Mesenchymal stem cell (in vitro differentiated cells and primary cell): ENCODE measurements around the gene KIF23.
A peak's percentile ranks its signal among the peaks of the same experiment; 100 is the strongest.

Experiments used
- DNase-seq: peaks from one replicate; pipeline ENCODE4 v3.0.0-alpha.2; 2013
- H2AFZ ChIP-seq: one replicate; pipeline ENCODE4 v1.6.1; 2013; ENCODE audit warnings: low read depth, mild to moderate bottlenecking, control low read depth, inconsistent platforms, low read length, moderate library complexity
- H2AK5ac ChIP-seq: 2 replicates; pipeline ENCODE4 v1.6.1; 2013; ENCODE audit warnings: low read length, moderate library complexity, mild to moderate bottlenecking, inconsistent platforms; ENCODE audit not compliant: severe bottlenecking
- H2BK120ac ChIP-seq: one replicate; pipeline ENCODE4 v1.6.1; 2013; ENCODE audit warnings: low read depth, mild to moderate bottlenecking, inconsistent platforms, low read length, moderate library complexity
- H2BK12ac ChIP-seq, 2 experiments: one replicate each; pipeline ENCODE4 v1.6.1; 2013; ENCODE audit warnings: inconsistent platforms in 2 of 2, low read length in 2 of 2, mild to moderate bottlenecking in 2 of 2, moderate library complexity in 2 of 2, control low read depth in 1 of 2
- H2BK15ac ChIP-seq: one replicate; pipeline ENCODE4 v1.6.1; 2013; ENCODE audit warnings: mild to moderate bottlenecking, low read depth, inconsistent platforms; ENCODE audit not compliant: poor library complexity, severe bottlenecking
- H2BK5ac ChIP-seq: 2 replicates; pipeline ENCODE4 v1.6.1; 2013; ENCODE audit warnings: low read depth, mild to moderate bottlenecking, low read length, control low read depth, inconsistent platforms; ENCODE audit not compliant: poor library complexity, severe bottlenecking
- H3K14ac ChIP-seq, 2 experiments: one replicate each; pipeline ENCODE4 v1.6.1; 2013; ENCODE audit warnings: inconsistent platforms in 2 of 2, low read length in 2 of 2, control low read depth in 1 of 2, mild to moderate bottlenecking in 1 of 2, moderate library complexity in 1 of 2
- H3K18ac ChIP-seq, 2 experiments: one replicate each; pipeline ENCODE4 v1.6.1; 2013; ENCODE audit warnings: inconsistent platforms in 2 of 2, low read length in 2 of 2, control low read depth in 1 of 2, low read depth in 1 of 2, mild to moderate bottlenecking in 1 of 2
- H3K23ac ChIP-seq, 2 experiments: one replicate each; pipeline ENCODE4 v1.6.1; 2013; ENCODE audit warnings: inconsistent platforms in 2 of 2, low read length in 2 of 2, mild to moderate bottlenecking in 2 of 2, moderate library complexity in 2 of 2, control low read depth in 1 of 2
- H3K27ac ChIP-seq: 2 replicates; pipeline ENCODE4 v1.5.1; 2013; ENCODE audit warnings: mild to moderate bottlenecking, moderate library complexity, low read length, control low read depth, inconsistent platforms; ENCODE audit not compliant: poor library complexity, severe bottlenecking
- H3K27me3 ChIP-seq, 2 experiments: 2 replicates each; pipeline versions ENCODE4 v1.6.1 to v1.7.0; 2013; ENCODE audit warnings: low read length in 2 of 2, mild to moderate bottlenecking in 2 of 2, moderate library complexity in 2 of 2, control low read depth in 1 of 2, inconsistent platforms in 1 of 2; ENCODE audit not compliant: control insufficient read depth in 1 of 2, insufficient read depth in 1 of 2
- H3K36me3 ChIP-seq, 2 experiments: 2 replicates each; pipeline versions ENCODE4 v1.6.1 to v1.7.0; 2013; ENCODE audit warnings: low read length in 2 of 2, control low read depth in 1 of 2, inconsistent platforms in 1 of 2, low read depth in 1 of 2, mild to moderate bottlenecking in 1 of 2; ENCODE audit not compliant: insufficient read depth in 2 of 2, control insufficient read depth in 1 of 2
- H3K4ac ChIP-seq, 2 experiments: one replicate each; pipeline ENCODE4 v1.6.1; 2013; ENCODE audit warnings: inconsistent platforms in 2 of 2, low read length in 2 of 2, mild to moderate bottlenecking in 2 of 2, moderate library complexity in 2 of 2, control low read depth in 1 of 2, low read depth in 1 of 2
- H3K4me1 ChIP-seq: 2 replicates; pipeline ENCODE4 v1.6.1; 2013; ENCODE audit warnings: low read depth, low read length, control low read depth; ENCODE audit not compliant: control insufficient read depth, insufficient read depth
- H3K4me2 ChIP-seq: 2 replicates; pipeline ENCODE4 v1.6.1; 2013; ENCODE audit warnings: low read length, mild to moderate bottlenecking, inconsistent platforms; ENCODE audit not compliant: poor library complexity, severe bottlenecking
- H3K4me3 ChIP-seq, 2 experiments: 2 replicates each; pipeline versions ENCODE4 v1.5.1 to v1.7.0; 2013; ENCODE audit warnings: low read length in 2 of 2, mild to moderate bottlenecking in 2 of 2, control low read depth in 1 of 2, low read depth in 1 of 2; ENCODE audit not compliant: insufficient read depth in 1 of 2
- H3K79me1 ChIP-seq: replicated peaks from 2 replicates; pipeline ENCODE4 v1.6.1; 2013; ENCODE audit warnings: mild to moderate bottlenecking, control low read depth, low read length, inconsistent platforms; ENCODE audit not compliant: poor library complexity, severe bottlenecking
- H3K9ac ChIP-seq: 2 replicates; pipeline ENCODE4 v1.7.0; 2013; ENCODE audit warnings: mild to moderate bottlenecking, low read length, moderate library complexity
- H3K9me3 ChIP-seq: 2 replicates; pipeline ENCODE4 v1.7.0; 2013; ENCODE audit warnings: mild to moderate bottlenecking, low read length; ENCODE audit not compliant: control insufficient read depth
- H4K8ac ChIP-seq: one replicate; pipeline ENCODE4 v1.6.1; 2013; ENCODE audit warnings: inconsistent platforms, mild to moderate bottlenecking, low read length, moderate library complexity
- H4K91ac ChIP-seq: one replicate; pipeline ENCODE4 v1.6.1; 2013; ENCODE audit warnings: mild to moderate bottlenecking, low read length, inconsistent platforms
- WGBS: methylation state at CpG from one replicate; pipeline ENCODE4 v1.1.7; 2013; ENCODE audit warnings: mixed read lengths; 5-methylcytosine and 5-hydroxymethylcytosine counted together

KIF23 gene

GRCh38 chr15:69386284-69386683 is 27.9 kb upstream of the KIF23 start:
- Histone ChIP-seq H3K4ac (no peak overlapping the region), H3K27ac (no peak overlapping the region), H3K79me1 (no peaks in the 10 kb centered on the region), H4K8ac (peak overlapping the region; percentile 7), H2BK5ac (no peak overlapping the region), H4K91ac (no peak overlapping the region), H2BK120ac (no peak overlapping the region), H3K4me1 (no peaks in the 10 kb centered on the region), H3K18ac (no peak overlapping the region), H2AK5ac (no peak overlapping the region), H3K27me3 (peaks cover 0 to 6% of the 10 kb centered on the region in 2 experiments), H3K23ac (no peak overlapping the region), H3K4me3 (no peak overlapping the region), H3K4me2 (no peak overlapping the region), H2AFZ (no peak overlapping the region), H3K36me3 (peaks cover 3 to 4% of the 10 kb centered on the region in 2 experiments), H2BK12ac (no peak overlapping the region), H3K14ac (no peak overlapping the region), H3K9me3 (no peaks in the 10 kb centered on the region), H3K9ac (no peak overlapping the region), H2BK15ac (no peak overlapping the region)
- DNase-seq, result no peak
- WGBS, result 90% methylated on average over 7 of the region's 7 CpGs

GRCh38 chr15:69388260-69388705 is 25.9 kb upstream of the KIF23 start:
- no peak overlapping the region for H3K9ac ChIP-seq
- no peak overlapping the region for H2BK5ac ChIP-seq
- no peak overlapping the region for H2AFZ ChIP-seq
- H2AK5ac ChIP-seq, result no peak overlapping the region
- WGBS, result 89% methylated on average over 6 of the region's 6 CpGs
- H4K8ac ChIP-seq, result no peak overlapping the region
- H3K14ac ChIP-seq, result no peak overlapping the region
- H2BK120ac ChIP-seq, result no peak overlapping the region
- no peak overlapping the region for H3K4ac ChIP-seq
- no peak overlapping the region for H3K4me2 ChIP-seq
- H4K91ac ChIP-seq, result no peak overlapping the region
- DNase-seq, result no peak
- H3K27ac ChIP-seq, result no peak overlapping the region
- no peak overlapping the region for H2BK15ac ChIP-seq
- H2BK12ac ChIP-seq, result no peak overlapping the region
- peaks cover 1% of the 10 kb centered on the region for H3K4me1 ChIP-seq
- H3K79me1 ChIP-seq, result no peaks in the 10 kb centered on the region
- no peak overlapping the region for H3K23ac ChIP-seq
- no peaks in the 10 kb centered on the region for H3K27me3 ChIP-seq
- H3K4me3 ChIP-seq, result no peak overlapping the region
- no peak overlapping the region for H3K18ac ChIP-seq
- H3K36me3 ChIP-seq, result peaks cover under 1 to 3% of the 10 kb centered on the region in 2 experiments
- no peaks in the 10 kb centered on the region for H3K9me3 ChIP-seq

GRCh38 chr15:69389426-69389825 is 24.7 kb upstream of the KIF23 start:
- Histone ChIP-seq H3K27ac (no peak overlapping the region), H3K4me2 (no peak overlapping the region), H3K18ac (no peak overlapping the region), H3K9me3 (no peaks in the 10 kb centered on the region), H2AFZ (no peak overlapping the region), H3K14ac (peak overlapping the region in 1 of 2 experiments; percentile 50), H2BK5ac (no peak overlapping the region), H3K79me1 (no peaks in the 10 kb centered on the region), H3K4ac (no peak overlapping the region), H2AK5ac (no peak overlapping the region), H4K91ac (no peak overlapping the region), H2BK12ac (no peak overlapping the region), H4K8ac (no peak overlapping the region), H3K4me1 (peaks cover 11% of the 10 kb centered on the region), H3K9ac (no peak overlapping the region), H2BK15ac (no peak overlapping the region), H3K27me3 (no peaks in the 10 kb centered on the region), H3K36me3 (peaks cover 0 to 3% of the 10 kb centered on the region in 2 experiments), H2BK120ac (no peak overlapping the region), H3K23ac (no peak overlapping the region), H3K4me3 (no peak overlapping the region)
- WGBS, result 99% methylated on average over 7 of the region's 7 CpGs
- DNase-seq, result no peak

- Histone ChIP-seq H4K91ac (no peak overlapping the region), H2BK5ac (no peak overlapping the region), H3K4me3 (no peak overlapping the region), H3K14ac (no peak overlapping the region), H3K4me1 (peaks cover 12% of the 10 kb centered on the region), H3K9ac (no peak overlapping the region), H2AK5ac (no peak overlapping the region), H3K23ac (no peak overlapping the region), H2BK15ac (no peak overlapping the region), H3K79me1 (no peaks in the 10 kb centered on the region), H3K27ac (no peak overlapping the region), H4K8ac (no peak overlapping the region), H3K4ac (no peak overlapping the region), H3K9me3 (no peaks in the 10 kb centered on the region), H3K27me3 (no peaks in the 10 kb centered on the region), H3K4me2 (no peak overlapping the region), H3K18ac (no peak overlapping the region), H3K36me3 (peaks cover 0 to 3% of the 10 kb centered on the region in 2 experiments), H2BK120ac (no peak overlapping the region), H2AFZ (no peak overlapping the region), H2BK12ac (no peak overlapping the region)
- no CpG with 5 or more reads among the region's 2 CpGs for WGBS
- peak; percentile 50 for DNase-seq
Observed at GRCh38 chr15:69390575-69390974, 23.6 kb upstream of the KIF23 start.
